ENCODE measurements around the gene PTPN7.

The PTPN7 gene

GRCh38 chr1:202165267-202165941 is 5.0 kb upstream of the PTPN7 start:
- DNase-seq = peak; percentile 66 to 69

GRCh38 chr1:202164271-202165037 is 4.1 kb upstream of the PTPN7 start:
- peak; percentile 68 to 75 for DNase-seq

- DNase-seq = no peak
Observed at GRCh38 chr1:202163281-202164270, 3.2 kb upstream of the PTPN7 start.

DNA sequence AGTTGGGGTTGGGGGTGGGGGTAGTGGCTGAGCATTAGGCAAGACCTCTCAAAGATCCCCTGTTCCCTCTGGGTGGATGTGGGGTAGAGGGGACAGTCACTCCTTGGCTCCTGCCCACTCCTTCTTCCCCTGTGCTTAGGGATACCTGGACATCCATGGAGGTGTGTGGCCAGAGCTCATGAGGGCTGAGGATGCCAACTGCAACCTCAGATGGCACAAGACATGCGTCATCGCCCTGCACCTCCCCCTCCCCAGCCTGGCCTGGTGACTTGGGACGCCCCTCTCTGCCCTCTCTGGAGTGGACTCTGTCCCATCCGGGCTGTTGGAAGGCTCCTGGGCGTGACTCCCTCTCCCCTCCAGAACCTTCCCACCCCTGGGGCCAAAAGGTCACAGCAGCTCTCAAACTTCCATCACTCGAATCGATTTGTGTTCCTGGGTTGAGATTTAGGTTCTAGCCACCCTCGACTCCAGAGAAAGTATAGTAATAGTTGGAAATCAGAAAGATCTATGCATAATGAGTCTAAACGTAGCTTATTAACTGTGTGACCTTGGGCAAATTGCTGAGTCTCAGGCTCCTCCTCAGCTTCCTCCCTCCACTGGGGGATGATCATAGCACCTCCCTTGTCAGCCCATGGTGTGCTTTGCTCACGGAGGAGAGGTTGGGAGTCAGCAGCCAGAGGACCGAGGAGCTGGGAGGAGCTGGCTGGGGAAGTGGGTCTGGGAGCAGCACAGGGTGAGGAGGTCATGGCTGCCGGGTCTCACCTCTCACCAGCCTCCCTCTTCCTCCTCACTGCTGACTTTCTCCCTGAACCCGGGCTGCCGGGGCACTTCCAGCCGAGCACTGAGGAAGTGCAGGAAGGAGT is 2.2 kb upstream of the PTPN7 start:
- peak in 1 of 2 donors; percentile 21 for DNase-seq

GRCh38 chr1:202162047-202162417 is 1.6 kb upstream of the PTPN7 start:
- DNase-seq = peak; percentile 43 to 67

DNA sequence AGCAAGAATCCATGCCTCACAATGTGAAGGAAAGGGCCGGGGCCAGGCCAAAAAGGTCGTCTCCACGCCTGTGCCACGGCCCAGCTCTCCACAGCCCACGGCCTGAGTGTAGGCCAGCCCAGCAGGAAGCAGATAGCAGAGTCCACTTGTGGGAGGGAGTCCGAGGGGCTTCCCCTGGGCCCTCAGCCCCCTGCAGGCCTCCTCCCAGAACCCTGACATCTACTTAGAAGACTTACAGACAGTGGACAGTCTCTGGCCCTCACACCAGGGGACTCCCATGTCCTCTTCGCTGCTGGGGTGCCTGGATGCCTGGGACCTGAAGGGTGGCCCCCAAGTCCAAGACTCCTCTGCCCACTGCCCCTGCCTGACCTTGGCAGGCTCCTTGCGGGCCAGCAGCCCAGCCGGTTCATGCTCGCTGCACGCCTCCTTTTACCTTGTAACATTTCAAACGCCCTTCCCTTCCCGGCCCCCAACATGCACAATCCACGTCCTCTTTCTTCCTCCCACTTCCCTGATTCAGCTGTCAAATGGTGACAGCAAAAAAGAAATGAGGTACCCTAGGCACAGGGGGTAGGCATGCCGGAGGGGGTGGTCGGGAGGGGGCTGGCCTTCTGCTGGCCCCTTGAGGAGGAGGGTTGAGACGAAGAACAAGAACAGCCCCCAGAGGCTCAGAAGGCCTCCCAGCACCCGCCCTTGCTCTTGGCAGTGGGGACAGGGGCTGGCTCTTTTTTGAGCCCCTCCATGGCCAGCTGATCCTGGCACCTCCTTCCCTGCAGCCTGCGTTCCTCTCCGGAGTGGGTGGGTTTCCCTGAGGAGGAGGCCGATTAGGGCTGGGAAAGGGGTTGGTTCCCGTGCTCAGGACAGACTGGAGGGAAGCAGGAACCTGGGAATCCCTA is 997 bp upstream of the PTPN7 start:
- no peak for DNase-seq

- peak; percentile 40 to 59 for DNase-seq
Observed at GRCh38 chr1:202159534-202160371, 649 bp downstream of the PTPN7 start.

- DNase-seq = no peak
Observed at GRCh38 chr1:202158810-202159533, 1.4 kb downstream of the PTPN7 start.

DNA sequence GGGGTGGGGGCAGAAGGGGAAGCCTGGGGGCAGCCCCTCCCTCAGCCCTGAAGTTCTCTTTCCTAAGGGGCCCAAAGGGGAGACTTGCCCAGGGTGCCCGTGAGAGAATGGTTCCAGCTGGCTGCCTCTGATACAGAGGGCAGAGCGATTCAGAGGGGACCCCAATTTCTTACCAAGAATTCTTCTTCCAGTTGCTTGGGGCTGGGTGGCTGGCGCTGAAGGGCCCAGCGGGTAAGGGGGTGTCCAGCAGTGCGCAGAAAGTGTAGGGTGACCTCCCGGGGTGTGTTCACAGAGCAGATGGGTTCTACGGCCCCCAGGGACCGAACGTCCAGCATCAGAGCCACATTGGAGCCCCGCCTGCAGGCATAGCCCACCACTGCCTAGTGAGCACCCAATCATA is 2.5 kb downstream of the PTPN7 start:
- DNase-seq = no peak

DNA sequence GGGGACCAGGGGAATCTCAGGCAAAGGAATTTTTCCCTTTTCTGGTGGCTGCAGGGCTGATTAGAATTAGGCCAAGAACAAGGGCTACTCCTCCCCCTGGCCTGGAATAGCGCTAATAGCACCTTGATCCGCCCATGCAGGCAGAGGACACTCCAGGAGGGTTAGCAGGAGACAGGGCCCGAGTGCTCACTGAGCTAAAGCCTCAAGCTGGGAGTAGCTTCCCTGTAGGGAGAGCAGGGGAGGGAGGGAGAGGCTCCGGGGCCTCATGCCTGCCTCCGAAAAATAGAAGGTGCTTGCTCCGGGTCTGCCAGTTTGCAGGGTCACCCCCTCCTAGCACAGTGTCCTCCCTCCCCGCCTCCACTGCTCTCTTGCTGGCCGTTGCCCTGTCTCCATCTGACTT is 3.8 kb downstream of the PTPN7 start:
- no peak for DNase-seq

DNA sequence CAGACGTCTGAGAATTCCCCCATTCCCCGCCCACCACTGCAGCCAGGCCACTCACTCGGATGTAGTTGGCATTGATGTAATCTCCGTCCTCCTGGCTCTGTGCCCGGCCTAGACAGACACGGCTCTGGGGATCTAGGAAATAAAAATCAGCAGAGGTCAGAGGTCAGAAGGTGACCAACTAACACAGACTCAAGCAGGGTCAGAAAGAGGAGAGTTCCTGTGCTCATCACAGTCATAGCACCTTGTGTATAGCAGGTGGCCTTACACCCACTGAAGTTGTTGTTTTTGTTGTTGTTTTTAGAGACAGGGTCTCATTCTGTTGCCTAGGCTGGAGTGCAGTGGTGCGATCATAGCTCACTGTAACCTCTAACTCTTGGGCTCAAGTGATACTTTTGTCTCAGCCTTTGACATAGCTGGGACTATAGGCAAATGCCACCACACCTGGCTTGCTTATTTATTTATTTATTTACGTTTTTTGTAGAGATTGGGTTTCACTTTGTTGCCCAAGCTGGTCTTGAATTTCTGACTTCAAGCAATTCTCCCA is 4.9 kb downstream of the PTPN7 start:
- DNase-seq = no peak

- peak; percentile 50 to 62 for DNase-seq
Observed at GRCh38 chr1:202154766-202155477, 5.5 kb downstream of the PTPN7 start.

DNA sequence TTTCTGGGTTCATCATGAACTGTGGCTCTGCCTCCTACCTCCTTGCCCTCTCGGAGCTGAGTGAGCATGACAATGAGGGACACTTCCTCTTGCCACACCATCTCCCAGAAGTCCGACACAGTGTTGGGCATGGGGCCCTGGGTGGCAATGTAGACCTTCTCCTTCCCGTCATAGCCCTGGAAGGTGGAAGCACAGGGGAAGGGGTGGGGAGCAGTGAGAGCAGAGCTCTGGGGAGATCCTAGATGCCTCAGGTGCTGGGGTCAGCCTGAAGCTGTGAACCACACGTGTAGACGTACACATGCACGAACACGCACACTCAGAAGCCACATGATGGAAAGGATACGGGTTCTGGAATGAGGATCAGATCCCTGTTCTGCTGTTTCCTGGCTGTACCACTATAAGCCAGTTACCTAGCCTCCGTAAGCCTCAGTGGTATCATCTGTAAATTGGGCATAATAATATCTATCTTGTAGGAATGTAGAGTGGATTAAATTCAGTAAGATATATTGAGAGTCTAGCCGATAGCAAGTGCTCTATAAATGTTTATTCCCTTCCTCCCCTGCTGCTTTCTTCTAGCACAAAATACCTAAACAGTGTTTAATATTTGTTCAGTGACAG is 6.1 kb downstream of the PTPN7 start:
- no peak for DNase-seq

DNA sequence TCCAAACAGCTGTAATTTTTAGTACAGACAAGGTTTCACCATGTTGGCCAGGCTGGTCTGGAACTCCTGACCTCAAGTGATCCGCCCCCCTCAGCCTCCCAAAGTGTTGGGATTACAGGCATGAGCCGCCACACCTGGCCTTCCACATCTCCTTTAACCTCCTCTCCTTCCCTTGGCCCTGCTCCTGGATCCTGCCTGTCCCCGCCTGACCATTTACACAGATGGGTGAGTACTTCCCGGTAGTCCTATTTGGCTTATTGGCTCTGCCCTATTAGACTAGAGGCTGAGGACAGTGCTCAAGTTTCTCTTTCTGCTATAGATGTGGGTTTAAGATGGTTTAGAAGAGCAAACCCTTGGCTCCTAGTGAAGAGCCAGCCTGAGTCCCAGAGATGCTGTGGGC is 7.1 kb downstream of the PTPN7 start:
- DNase-seq = no peak

DNA sequence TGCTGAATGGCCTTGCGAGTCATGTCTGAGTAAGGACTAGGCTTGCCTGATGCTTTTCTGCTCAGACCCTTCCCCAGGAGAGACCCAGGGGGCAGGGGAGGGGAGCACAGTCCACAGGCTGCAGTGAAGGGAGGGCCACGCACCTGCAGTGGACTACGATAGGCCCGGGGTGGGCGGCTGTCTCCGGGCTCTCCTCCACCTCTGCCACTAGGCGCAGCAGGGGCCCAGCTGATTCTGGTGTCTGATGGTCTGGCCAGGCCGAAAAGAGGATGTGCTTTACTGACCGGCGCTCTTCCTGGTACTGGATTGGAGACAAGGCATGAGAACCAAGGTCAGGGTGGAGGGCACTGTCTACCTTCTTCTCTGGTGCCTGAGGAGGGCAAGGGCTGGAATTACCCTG is 8.0 kb downstream of the PTPN7 start:
- no peak for DNase-seq

DNA sequence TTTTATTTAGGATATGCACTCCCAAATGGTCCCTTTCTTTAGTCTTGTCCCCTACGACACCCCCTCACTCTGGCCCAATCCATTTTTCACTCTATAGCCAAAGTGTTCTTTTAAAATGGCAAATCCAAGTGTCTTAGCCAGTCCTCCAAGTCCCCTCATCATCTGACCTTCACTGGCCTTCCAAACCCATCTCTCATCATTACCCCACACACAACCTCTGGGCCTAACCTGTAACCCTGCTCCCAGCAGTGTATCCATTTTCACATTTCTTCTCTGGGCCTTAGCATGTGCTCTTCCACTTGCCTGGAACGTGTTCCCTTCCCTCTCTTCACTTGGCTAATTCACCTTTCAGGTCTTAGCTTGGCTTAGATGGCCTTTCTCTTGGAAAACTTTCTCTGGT is 9.4 kb downstream of the PTPN7 start:
- DNase-seq = no peak

DNA sequence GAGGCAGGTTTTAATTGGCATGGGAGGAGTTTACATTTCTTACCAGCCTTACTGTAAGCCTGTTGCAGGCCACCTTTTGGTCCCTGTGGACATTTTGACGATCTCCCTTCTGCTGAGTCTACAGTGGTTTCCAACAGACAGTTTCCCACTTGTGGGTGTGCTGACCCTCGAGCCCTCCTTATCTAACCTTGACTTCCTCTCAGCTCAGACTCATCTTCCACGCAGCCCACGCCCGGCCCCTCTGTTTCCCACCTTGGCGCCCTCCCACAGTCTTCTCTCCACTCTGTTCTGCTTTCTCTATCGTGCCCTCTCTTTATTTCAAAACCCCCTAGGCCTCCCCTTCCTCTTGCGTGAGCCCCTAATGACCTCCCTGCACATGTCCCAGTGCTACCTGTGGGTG is 9.8 kb downstream of the PTPN7 start:
- no peak for DNase-seq

DNA sequence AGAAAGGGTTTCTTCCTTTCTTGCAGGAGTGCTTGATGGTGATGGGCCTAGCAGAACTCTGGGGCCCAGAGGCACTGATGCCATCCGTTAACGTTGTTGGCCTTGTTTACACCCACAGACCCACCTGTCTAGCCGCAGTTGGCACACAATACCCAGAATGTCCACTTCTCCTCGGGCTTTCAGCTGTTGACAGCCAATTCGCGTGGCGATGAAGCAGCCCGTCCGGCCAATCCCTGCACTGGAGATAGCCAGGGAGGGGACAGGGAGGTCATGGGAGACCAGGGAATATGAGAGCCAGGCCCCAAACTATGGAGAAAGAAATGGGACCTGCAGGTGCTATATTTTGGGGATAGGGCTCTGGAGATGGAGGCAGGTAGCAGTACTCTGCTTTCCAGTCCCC is 10.2 kb downstream of the PTPN7 start:
- DNase-seq = no peak

Measured in activated CD4-positive, alpha-beta T cell treated with anti-CD3 and anti-CD28 coated beads for 4 hours (primary cell).